GM19463 (cell line): ENCODE data around the gene UBE2R2.

Source experiments
- ATAC-seq: cut with Tn5 transposase; IDR thresholded peaks from one replicate; pipeline ENCODE4 v1.9.1; 2021; ENCODE audit warnings: mild to moderate bottlenecking, moderate library complexity; ENCODE audit not compliant: unreplicated experiment

UBE2R2 gene

DNA sequence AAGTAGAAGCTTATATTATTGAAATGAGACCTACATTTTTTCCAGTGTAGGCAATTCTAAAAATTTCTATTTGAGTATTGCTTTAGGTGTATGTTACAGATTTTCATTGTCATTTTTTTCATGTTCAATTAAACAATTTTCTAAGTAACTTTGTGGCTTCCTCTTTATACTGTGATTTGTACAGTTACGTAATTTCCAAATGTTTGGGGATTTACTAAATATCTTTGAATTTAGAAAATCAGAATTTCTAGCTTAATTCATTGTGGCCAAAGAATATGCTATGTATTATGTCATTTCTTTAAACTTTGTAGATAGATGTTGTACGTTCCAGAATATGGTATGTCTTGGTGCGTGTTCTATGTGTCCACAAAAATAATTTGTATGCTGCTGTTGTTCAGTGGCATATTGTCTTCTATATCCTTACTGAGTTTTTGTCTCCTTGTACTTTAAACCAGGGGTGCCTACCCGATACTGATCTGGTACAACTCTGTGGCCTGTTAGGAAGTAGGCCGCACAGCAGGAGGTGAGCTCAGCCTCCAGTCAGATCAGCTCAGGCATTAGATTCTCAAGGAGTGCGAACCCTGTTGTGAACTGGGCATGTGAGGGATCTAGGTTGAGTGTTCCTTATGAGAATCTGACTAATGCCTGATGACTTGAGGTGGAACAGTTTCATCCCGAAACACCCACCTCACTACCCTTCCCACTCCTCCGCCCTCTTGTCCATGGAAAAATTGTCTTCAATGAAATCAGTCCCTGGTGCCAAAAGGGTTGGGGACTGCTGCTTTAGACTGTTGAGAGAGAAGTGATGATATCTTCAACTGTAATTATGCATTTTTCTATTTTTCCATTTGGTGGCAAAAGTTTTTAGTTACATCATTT, 63.5 kb downstream of the UBE2R2 start:
- no peak for ATAC-seq

- ATAC-seq, result no peak
Measured at GRCh38 chr9:33881635-33882034, 64.7 kb downstream of the UBE2R2 start.

DNA sequence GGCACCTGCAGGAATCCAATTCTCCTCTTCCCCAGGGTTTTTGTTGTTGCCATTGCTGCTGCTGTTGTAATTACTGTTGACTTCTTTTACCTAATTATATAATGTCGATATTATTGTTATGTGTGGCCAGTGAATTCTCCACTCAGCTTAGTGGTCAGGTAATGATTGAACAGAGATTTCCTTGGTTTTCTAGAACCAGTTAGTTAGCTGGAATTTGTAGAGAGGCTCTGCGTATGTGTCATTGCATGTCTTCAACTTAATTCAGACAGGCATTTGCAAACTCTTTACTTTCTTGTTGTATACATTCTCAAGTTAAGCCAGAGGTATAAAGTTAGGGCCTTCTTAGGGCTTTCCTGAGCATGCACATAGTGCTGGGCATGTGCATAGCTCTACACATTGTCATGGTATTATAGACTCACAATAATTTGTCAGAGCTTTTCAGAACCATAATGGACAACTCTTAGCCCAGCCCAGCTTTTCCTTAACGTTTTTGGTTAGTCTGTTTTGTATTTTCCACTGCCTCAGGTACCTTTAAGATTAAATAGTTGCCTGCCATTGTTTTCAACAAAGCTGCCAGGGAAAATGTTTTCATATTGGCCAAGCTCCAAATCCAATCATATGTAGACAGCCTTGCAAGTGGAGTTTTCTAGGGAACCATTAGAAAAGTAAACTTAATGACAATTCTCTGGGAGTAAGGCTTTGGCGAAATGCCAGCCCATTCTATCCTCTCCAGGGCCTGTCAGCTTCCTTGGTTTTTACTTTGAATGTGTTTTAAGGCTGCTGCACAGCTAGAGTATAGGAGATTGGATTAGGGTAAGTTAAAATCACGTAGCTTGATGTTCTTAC, 68.1 kb downstream of the UBE2R2 start:
- no peak for ATAC-seq

DNA sequence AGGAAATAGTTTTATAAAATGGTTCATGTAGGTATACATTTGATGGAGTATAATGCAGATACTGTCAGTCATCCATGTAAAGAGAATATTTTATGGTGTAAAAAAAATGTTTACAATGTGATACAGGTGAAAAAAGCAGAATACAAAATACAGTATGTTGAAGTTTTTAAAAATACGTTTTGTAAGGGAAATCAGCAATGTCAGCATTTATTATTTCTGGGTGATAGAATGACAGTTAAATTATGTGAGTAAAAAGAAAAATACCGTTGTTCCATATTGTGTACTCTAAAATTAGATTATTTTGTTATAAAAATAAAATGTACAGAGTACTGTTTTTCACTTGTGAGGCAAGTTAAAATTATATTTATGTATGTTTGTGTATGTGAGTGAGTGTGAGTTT, 69.0 kb downstream of the UBE2R2 start:
- no peak for ATAC-seq

DNA sequence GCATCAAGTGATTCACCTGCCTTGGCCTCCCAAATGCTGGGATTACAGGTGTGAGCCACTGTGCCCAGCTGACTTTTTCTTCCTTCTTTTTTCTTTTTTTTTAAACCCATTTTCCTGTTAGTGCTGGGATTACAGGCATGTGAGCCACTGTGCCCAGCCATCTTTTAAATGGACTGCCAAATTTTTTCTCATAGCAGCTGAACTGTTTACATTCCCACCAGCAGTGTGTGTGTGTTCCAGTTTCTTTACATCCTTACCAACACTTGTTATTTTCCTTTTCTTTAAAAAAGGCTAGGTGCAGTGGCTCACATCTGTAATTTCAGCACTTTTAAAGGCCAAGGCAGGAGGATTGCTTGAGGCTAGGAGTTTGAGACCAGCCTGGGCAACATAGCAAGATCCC, 76.9 kb downstream of the UBE2R2 start:
- ATAC-seq, result no peak

- ATAC-seq, result no peak
Measured at GRCh38 chr9:33894316-33894715, 77.4 kb downstream of the UBE2R2 start.

DNA sequence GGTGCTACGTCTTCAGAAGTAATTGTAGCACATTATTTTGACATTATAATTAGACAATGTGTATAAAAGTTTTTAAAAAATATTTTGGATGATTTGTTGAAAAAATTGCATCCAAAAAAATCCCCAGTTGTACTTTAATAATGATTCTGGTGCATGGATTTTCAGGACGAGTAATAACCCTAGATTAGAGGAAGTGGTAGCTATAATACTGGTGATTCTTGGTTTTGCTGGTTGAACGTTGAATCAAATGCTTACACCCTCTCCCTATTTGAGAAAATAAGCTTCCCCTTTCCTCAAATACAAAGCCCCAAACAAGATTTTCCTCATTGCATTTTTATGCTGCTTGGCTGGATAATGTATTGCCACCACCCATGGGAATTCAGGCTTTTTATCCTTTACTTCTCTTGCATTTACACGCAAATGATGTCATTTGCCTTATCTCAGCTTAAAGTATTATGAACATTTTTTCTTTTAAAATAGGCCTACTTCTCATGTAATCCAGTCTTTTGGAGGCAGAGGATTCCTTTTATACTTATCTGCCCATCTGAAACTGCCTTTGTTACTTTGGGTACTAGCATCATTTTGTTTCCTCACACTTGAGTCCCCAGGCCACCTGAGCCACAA, 86.3 kb downstream of the UBE2R2 start:
- ATAC-seq, result no peak

GRCh38 chr9:33905137-33905536, 88.2 kb downstream of the UBE2R2 start:
- no peak for ATAC-seq

- no peak for ATAC-seq
Measured at GRCh38 chr9:33906769-33907168, 89.8 kb downstream of the UBE2R2 start.

DNA sequence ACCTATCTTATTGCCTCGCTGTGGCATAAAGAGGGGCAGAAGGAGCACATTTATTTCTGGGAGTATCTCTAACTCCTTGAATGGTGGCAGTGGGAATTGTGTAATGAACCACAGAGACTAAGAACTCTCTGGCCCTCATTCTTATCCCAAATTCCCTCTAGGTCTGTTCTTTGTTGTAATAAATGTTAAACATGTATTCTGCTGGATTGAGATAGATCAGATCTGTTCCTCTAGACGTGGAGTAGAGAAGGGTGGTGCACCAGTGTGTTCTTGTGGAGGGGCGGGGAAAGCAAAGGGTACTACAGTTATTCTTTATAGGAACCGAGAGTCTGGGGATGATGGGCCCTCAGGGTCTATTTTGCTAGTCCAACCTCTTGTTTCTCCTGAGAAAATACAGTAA, 90.4 kb downstream of the UBE2R2 start:
- no peak for ATAC-seq

GRCh38 chr9:33908114-33908513, 91.2 kb downstream of the UBE2R2 start:
- no peak for ATAC-seq

DNA sequence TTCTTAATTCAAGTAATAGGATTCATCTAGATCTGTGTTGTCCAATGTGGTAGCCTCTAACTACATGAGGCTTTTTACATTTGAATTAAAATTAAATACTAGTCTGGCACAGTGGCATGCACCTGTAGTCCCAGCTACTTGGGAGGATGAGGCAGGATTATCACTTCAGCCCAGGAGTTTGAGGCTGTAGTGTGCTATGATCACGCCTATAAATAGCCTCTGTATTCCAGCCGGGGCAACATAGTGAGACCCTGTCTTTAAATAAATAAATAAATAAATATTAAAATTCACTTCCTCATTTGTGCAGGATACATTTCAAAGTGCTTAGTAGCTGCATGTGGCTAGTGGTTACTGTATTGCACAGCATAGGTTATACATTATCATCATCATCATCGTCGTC, 91.8 kb downstream of the UBE2R2 start:
- no peak for ATAC-seq

DNA sequence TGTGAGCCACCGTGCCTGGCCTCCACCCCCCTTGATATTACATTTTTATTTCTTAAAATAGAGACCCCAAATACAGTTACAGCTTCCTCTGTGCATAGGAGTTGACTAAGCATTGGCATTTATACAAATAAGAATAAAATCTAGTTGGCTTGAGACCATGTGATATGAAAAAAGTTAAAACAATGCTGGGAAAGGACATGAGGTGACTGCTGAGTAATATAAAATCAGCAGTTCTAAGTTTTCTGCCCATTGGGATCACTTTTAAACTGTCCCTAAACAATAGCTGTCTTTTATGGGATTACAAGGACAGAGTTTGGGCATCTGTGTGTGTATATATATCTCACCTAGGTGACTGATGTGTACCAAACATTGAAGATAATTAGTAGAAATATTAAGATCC, 96.6 kb downstream of the UBE2R2 start:
- no peak for ATAC-seq

DNA sequence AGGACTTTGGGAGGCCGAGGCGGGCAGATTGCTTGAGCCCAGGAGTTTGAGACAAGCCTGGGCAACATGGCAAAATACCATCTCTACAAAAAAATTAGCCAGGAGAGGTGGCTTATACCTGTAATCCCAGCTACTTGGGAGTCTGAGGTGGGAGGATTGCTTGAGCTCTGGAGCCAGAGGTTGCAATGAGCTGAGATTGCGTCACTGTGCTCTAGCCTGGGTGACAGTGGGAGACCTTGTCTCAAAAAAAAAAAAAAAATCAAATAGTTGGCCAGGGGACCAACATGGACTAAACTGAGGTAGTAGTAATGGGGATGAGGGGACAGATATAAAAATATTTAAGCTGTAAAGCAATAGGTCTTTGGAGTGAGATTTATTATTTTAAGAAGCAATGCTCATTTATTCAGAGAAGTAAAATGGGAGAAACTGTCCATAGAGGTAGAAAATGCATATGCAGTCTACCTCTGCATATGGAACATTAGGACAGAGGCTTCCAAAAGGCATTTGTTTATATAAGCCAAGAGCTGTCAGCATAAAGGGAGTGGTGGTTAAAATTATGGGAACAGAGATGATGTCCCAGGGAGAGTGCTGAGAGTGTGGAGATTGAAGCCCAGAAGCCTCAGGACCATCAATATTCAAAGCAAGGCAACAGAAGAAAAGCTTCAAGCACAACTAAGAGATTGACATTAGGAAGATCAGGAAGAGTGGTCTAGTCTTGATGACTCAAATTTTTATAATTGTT, 98.1 kb downstream of the UBE2R2 start:
- ATAC-seq, result no peak

GRCh38 chr9:33917036-33917435, 100.1 kb downstream of the UBE2R2 start:
- ATAC-seq, result no peak

DNA sequence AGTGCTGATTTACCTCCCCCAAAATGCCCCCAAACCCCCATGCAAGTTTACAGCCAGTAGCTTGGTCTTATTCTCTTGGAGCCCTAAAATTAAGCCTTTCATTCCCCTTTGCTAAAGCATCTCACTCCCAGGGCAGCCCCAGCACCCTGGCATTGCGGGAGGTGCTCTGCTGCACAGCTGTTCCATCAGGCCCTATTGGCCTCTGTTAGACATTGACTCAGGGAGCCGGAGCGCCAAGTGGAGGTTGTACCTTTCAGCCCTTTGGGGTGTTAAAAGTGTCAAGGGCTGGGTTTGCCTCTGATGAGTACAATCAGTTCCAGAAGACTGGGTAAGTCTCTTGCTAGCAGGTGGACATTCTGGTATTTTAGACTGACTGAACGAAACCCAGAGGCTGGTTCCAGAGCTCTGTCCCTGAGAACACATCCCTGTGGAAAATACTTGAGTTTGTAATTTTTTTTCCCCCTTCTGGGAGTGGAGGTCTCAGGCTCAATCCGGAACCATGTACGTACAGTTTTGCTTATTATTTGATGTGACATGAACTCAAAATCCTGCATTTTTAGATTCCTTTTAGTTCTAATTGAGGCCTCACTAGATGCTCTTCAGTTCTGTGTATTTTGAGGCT, 102.4 kb downstream of the UBE2R2 start:
- no peak for ATAC-seq

DNA sequence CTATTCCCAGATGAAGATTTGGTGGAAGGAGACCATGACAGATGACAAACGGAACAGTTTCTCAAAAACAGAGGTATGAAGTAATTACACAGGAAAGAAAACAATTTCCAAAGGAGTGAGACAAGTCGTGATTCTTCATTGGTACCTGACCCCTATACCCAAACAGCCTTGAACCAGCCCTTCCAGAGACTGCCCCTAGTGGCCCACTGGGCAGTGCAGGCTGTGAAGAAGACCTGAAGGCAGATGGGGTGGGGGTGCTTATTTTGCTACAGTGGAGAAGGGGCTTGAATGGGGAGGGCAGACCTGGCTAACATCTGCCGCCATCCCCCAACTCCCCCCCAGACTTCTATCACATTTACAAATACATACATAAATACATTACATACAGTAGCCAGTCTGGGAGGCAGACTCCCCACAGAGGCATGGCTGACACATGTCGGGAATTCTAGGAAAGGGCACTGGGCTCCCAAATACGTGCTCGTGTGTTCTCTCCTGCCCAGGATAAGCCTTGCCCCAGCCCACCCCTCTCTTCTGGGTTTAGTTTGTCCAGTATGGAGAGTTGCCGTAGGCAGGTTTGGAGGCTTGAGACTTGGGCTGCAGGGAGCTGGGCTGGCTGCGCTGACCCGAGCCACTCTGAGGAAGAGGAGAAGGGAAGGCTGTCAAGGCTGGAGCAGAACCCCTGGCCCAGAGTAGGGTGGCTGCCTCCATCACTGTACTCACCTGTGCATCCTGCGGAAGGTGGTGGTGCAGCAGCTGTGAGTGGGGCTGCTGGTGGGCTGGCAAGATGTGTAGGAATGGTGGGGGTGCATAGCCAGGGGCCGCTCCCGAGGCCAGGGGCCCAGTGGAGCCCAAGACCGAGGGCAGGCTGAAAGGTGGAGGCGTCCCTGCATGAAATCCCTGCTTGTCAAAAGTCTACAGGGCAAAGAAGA, 105.3 kb downstream of the UBE2R2 start:
- no peak for ATAC-seq

DNA sequence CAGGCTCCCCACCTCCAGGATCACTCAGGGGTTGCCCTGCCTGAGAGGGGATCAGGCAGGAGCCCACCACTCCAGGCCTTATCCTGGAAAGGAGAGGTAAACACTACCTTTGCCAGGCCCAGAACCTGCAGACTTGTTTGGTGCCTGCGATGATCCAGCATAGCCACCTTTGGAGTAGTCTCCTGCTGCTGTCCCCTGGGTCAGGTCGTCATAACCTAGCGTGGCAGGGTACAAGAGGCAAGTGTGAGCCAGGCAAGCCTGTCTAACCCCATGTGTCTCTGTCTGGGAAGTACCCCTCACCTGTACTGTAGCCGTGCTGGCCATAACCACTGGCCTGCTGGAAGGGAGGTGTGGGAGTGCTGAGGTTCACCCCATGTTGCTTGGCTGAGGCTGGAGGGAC, 106.1 kb downstream of the UBE2R2 start:
- ATAC-seq, result no peak

DNA sequence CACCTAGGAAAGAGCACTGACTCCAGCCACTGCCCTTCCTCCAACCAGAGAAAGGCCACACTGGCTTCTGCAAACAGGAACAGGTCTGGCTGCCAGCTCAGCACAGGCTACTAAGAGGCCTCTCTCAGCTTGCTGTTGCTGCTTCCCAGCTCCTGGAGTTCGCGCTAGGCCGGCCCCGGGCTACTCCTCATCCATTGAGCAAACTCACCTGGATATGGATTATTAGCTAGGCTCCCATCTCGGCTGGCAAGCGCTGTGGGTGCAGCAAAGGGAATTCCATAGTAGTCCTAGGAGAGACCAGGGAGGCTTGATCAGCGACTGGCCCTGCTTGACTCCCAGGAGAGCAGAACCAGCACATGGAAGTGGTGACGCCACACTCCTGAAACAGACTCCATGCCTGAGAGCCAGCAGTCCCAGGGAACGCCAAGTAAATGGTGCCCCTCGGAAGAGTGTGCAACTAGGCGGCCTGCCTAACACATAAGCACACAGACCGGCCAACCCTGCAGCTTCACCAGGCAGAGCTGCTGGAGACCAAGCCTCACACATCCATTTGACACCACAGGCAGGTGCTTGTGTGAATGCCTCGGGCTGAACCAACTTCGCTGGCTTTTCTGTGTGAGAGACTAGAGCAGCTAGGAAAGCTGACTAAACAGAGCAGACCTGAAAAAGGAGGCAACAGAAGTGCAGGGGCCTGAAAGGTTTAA, 107.2 kb downstream of the UBE2R2 start:
- ATAC-seq, result no peak
